ENCODE data around the gene GNLY. TPM values are rescaled to one million over a fixed set of nuclear protein-coding genes. Genes with fewer than 3 reads are reported as not detected.
A peak's percentile ranks its signal among the peaks of the same experiment; 100 is the strongest.

Gene GNLY
- total and polyA plus RNA-seq, 9 of the 15 experiments (the other 6 are each of a cell fraction or from before 2014, with no cell fraction given), result not detected

GRCh38 chr2:85717308-85718008, 23.3 kb downstream of the GNLY start:
- no peak overlapping the region for H3K9ac ChIP-seq (ENCODE audit: insufficient read depth in 1 of 2, low read depth in 2 of 2, low read length in 2 of 2)
- CTCF ChIA-PET (ENCODE audit: low intra/inter-chr PET ratio), result interaction anchor here (1.4 to 1.8 kb wide), 2 partner anchors 39 to 80 kb away, joined by 3 to 10 read pairs; no protein-coding TSS in a partner anchor
- ATAC-seq (peak; percentile 29; the same call in 2 of the 3 replicates), FAIRE-seq (peak; percentile 61), DNase-seq (ENCODE audit: extremely low read depth in 1 of 4, low spot score in 3 of 4) (peak in 1 of 4 experiments; percentile 25)
- H3K36me3 ChIP-seq (ENCODE audit: control insufficient read depth, insufficient read depth, low read length), result no peaks in the 10 kb centered on the region
- no TSS peak for BruUV-seq (replicated peaks)
- H3K27ac ChIP-seq (ENCODE audit: extremely low read depth, low read depth, low read length), result no peak overlapping the region
- H3K4me1 ChIP-seq (replicated peaks in 1 of 2; ENCODE audit: control insufficient read depth in 2 of 2, insufficient read depth in 2 of 2, low read length in 2 of 2), result peaks cover 7 to 18% of the 10 kb centered on the region in 2 experiments; a peak in 3 of 5 replicates
- H3K9me1 ChIP-seq (ENCODE audit: control insufficient read depth, insufficient read depth, low read length), result no peaks in the 10 kb centered on the region
- in situ Hi-C loops (cut with MboI), result no loop called here
- H2AFZ ChIP-seq (ENCODE audit: low read depth, low read length), result no peak overlapping the region
- TF ChIP-seq L3MBTL2 (IDR thresholded peaks at IDR 0.05) (0 out of 2 replicates have a peak, but pooled peaks have one; percentile 20), NELFE (IDR thresholded peaks at IDR 0.05; ENCODE audit: insufficient read depth, insufficient read length) (no peak), ATF4 (CRISPR knock-in tag; IDR thresholded peaks at IDR 0.05) (no peak), ZNF444 (CRISPR knock-in tag; IDR thresholded peaks at IDR 0.05) (no peak), SOX6 (IDR thresholded peaks at IDR 0.05) (peak; percentile 24; the same call in 1 of the 2 replicates), XRCC4 (IDR thresholded peaks at IDR 0.05; ENCODE audit: extremely low read depth, insufficient read depth, insufficient read length) (no peak), CBFA2T2 (conservative IDR thresholded peaks at IDR 0.05) (peak; percentile 48), CBFA2T3 (IDR thresholded peaks at IDR 0.05) (peak; percentile 72), ATF1 (CRISPR knock-in tag; IDR thresholded peaks at IDR 0.05) (no peak), ATF1 (tag; IDR thresholded peaks at IDR 0.05) (peak; percentile 63), TCF3 (CRISPR knock-in tag; IDR thresholded peaks at IDR 0.05) (peak; percentile 60), SP1 (CRISPR knock-in tag; IDR thresholded peaks at IDR 0.05) (0 out of 2 replicates have a peak, but pooled peaks have one; percentile 17), TAL1 (IDR thresholded peaks at IDR 0.05) (peak; percentile 57), BHLHE40 (IDR thresholded peaks at IDR 0.05; ENCODE audit: low read length) (peak; percentile 76)
- WGBS (ENCODE audit: insufficient coverage, low coverage, missing lambda C conversion rate), result 10% methylated on average over 15 of the region's 15 CpGs
- H3K4me3 ChIP-seq, result no peak overlapping the region
- H3K79me2 ChIP-seq (ENCODE audit: control insufficient read depth, insufficient read depth, low read length), result no peaks in the 10 kb centered on the region
- H4K20me1 ChIP-seq (replicated peaks; ENCODE audit: control insufficient read depth, insufficient read depth, low read length), result no peaks in the 10 kb centered on the region
- H3K4me2 ChIP-seq (ENCODE audit: insufficient read depth, low read length), result peak overlapping the region; percentile 13; the same call in 1 of the 2 replicates
- no peaks in the 10 kb centered on the region for H3K9me3 ChIP-seq (replicated peaks; ENCODE audit: control insufficient read depth, insufficient read depth, low read depth, low read length)
- intact Hi-C loops (cut with micrococcal nuclease), result loop anchor here (1.0 kb wide), 3 partner anchors 39 to 297 kb away; no protein-coding TSS in a partner anchor
- peaks cover 3 to 35% of the 10 kb centered on the region in 2 experiments; a peak in 4 of 5 replicates for H3K27me3 ChIP-seq (ENCODE audit: control insufficient read depth in 2 of 2, insufficient read depth in 2 of 2, low read length in 2 of 2)
- POLR2A ChIA-PET, result interaction anchor here (0.6 to 1.9 kb wide), 2 partner anchors 11 to 25 kb away, joined by 3 to 6 read pairs; no protein-coding TSS in a partner anchor
